ENCODE data around the gene TDRD12. TPM values are rescaled to one million over a fixed set of nuclear protein-coding genes. Genes with fewer than 3 reads are reported as not detected.

TDRD12 gene
- total RNA-seq, 1 experiment from 2014 or later: 1.3 TPM

GRCh38 chr19:32674931-32675719, 44.4 kb upstream of the TDRD12 start, which contains the start of gene ANKRD27:
ANKRD27 (minus strand) TSS chr19:32675180; CDS start chr19:32659015, 16,165 bp downstream.
- WGBS (ENCODE audit: extremely low coverage, insufficient read length, low lambda C conversion rate): no CpG with 5 or more reads among the region's 75 CpGs

More at GRCh38 chr19:32674931-32675719, 44.4 kb upstream of the TDRD12 start, which contains the start of gene ANKRD27:
- Histone ChIP-seq H3K79me2 (ENCODE audit: insufficient read depth, low read length) (peaks cover 15% of the 10 kb centered on the region; the same call in 1 of the 2 replicates), H3K4me2 (ENCODE audit: insufficient read depth, insufficient read length, low read length) (peak within 1 kb of the TSS; percentile 92), H3K23ac (ENCODE audit: insufficient read length, low read depth, low read length) (no peak within 1 kb of the TSS), H3K23me2 (ENCODE audit: insufficient read length, low read depth, low read length, poor library complexity, severe bottlenecking) (peaks cover 9% of the 10 kb centered on the region), H2BK20ac (ENCODE audit: low read depth, low read length, poor library complexity, severe bottlenecking) (no peak within 1 kb of the TSS), H4K20me1 (ENCODE audit: control insufficient read depth, insufficient read depth, insufficient read length) (no peaks in the 10 kb centered on the region), H4K91ac (ENCODE audit: insufficient read length, low read depth, low read length) (no peak within 1 kb of the TSS), H2BK15ac (ENCODE audit: low read depth, low read length) (no peak within 1 kb of the TSS), H2AK5ac (ENCODE audit: insufficient read length, low read length) (no peak within 1 kb of the TSS), H3K9ac (ENCODE audit: extremely low read depth, insufficient read length, low read length) (peak within 1 kb of the TSS; percentile 64), H3K56ac (ENCODE audit: insufficient read length, low read depth, low read length) (no peak within 1 kb of the TSS), H3K9me3 (ENCODE audit: control insufficient read depth, low read depth, low read length) (no peaks in the 10 kb centered on the region), H2BK5ac (ENCODE audit: insufficient read length, low read length) (no peak within 1 kb of the TSS), H3K18ac (ENCODE audit: insufficient read length, low read depth, low read length) (no peak within 1 kb of the TSS), H3K4ac (ENCODE audit: low read depth, low read length) (no peak within 1 kb of the TSS), H2BK12ac (ENCODE audit: insufficient read length, low read depth, low read length) (no peak within 1 kb of the TSS), H2AFZ (ENCODE audit: low read length) (no peak within 1 kb of the TSS), H3K27ac (ENCODE audit: insufficient read length, low read depth, low read length) (no peak within 1 kb of the TSS), H3K27me3 (ENCODE audit: insufficient read depth, low read length) (peaks cover 18% of the 10 kb centered on the region; the same call in 1 of the 2 replicates), H3K79me1 (ENCODE audit: insufficient read depth, low read depth, low read length, poor library complexity, severe bottlenecking) (peaks cover 10% of the 10 kb centered on the region), H3K4me1 (ENCODE audit: insufficient read depth, low read length) (no peaks in the 10 kb centered on the region), H4K5ac (ENCODE audit: insufficient read length, low read depth, low read length) (no peak within 1 kb of the TSS), H2BK120ac (ENCODE audit: low read depth, low read length, poor library complexity, severe bottlenecking) (no peak within 1 kb of the TSS), H3T11ph (ENCODE audit: low read length) (no peak within 1 kb of the TSS), H4K8ac (replicated peaks; ENCODE audit: insufficient read length, low read depth, low read length) (no peak within 1 kb of the TSS), H3K14ac (ENCODE audit: insufficient read depth, low read length) (no peak within 1 kb of the TSS; the same call in 1 of the 2 replicates)
- Mint-ChIP-seq H3K4me3 (peak within 1 kb of the TSS; percentile 89 to 97), H3K27me3 (ENCODE audit: low read depth) (peaks cover 46% of the 10 kb centered on the region), H3K27ac (peak within 1 kb of the TSS in 1 of 3 experiments; percentile 94; a peak in 2 of 7 replicates), H3K36me3 (ENCODE audit: insufficient read depth in 1 of 3, low read depth in 3 of 3) (peaks cover 0 to 4% (median 2%) of the 10 kb centered on the region in 3 experiments; a peak in 2 of 7 replicates), H3K9me3 (peaks cover 0 to 1% of the 10 kb centered on the region in 2 experiments; a peak in 3 of 5 replicates), H3K4me1 (peaks cover 22 to 25% of the 10 kb centered on the region in 2 experiments)
- TF ChIP-seq CTCF (conservative IDR thresholded peaks at IDR 0.05): no peak
- DNase-seq: peak; percentile 97

Data from H9 (cell line).